Epidermal melanocyte (primary cell): ENCODE measurements around the gene RPP14.

Experiments used
- DNase-seq: peaks from one replicate; pipeline ENCODE4 v3.0.0; 2011; ENCODE audit warnings: low spot score; ENCODE audit not compliant: insufficient read length

Gene RPP14

DNA sequence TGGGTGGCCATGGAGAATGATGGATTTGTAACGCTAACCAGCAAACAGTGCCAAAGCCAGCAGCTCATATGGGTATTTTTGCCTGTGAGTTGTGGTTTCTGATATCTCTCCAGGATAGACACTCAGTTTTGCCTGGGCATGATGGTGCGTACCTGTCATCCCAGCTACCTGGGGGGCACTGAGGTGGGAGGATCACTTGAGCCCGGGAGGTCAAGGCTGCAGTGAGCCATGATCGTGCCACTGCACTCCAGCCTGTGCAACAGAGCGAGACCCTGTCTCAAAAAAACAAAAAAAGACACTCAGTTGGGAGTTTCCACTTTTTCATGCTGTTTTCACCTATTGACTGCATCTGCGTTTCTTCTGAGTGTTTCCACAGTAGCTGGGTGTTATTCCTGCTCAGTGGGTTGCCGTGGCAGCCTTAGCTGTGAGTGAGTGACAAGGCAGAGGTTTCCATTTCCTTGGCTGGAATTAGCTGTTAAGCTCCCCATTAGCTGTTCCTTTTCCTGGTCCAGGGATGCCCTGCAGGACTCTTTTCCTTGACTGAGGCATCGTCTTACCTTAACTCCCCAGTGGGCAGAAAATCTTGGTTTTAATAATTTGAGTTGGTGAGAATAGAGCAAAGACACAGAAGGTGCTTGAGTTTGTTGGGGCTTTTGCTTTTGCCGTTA is 14.2 kb upstream of the RPP14 start:
- no peak for DNase-seq

DNA sequence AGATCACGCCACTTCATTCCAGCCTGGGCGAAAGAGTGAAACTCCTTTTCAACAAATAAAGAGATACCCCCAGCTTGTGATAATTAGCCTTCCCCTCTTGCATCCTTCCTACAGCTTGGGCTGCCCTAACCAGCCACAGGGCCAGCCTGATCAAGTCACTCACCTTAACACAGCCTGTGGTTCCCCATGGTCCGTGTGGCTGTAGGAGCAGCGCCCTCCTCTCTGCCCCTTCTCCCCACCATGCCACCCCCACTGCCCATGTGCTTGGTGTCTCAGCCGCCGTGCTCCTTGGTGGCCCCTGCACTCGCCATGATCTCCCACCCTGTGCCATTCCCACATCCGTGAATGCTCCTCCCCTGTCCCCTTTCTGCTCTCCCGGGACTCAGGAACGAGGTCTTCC is 13.2 kb upstream of the RPP14 start:
- DNase-seq: no peak

DNA sequence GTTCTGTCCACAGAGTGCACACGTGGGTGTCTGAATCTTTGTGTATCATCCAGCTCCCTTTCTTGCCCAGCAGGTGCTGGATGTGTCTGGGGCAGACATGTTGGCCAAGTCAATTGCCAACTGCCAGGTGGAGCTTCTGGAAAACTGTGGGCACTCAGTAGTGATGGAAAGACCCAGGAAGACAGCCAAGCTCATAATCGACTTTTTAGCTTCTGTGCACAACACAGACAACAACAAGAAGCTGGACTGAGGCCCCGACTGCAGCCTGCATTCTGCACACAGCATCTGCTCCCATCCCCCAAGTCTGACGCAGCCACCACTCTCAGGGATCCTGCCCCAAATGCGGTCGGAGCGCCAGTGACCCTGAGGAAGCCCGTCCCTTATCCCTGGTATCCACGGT is 12.5 kb upstream of the RPP14 start:
- DNase-seq: no peak

DNA sequence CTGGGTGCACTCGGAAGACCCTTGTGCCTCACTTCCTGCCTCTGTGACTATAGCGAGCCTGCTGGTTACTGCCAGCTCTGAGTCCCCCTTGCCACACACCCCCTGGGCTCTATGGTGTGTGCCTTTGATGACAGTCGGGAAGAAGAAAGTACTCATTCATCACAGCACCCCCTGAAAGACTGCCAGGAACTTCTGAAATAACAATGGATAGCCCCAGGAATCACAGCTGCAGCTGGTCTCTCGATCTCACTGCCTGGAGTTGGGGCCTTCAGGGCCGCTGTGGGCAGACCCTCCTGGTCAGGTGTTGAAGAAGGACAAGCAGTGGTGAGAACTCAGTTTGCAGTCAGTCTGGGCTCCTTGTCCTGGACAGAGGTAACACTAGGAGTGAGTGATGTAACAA is 9.8 kb upstream of the RPP14 start:
- peak; percentile 34 for DNase-seq

DNA sequence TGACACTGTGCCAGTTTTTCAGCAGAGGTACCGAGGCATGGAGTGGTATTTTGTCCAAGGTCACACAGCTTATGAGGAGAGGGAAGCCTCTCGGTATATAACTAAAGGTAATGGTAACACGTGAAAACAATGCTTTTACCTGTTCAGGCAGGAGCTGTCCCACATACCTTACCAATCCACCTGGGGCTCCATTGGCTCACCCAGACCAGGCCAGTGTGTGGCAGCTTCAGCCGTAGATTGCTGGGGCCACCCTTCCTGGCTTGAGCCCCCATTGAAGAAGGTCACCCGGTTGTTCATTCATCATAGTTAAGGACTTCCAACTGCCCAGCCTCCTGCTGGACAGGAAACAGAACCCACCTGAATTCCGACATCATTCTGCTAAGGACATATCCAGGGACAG is 9.2 kb upstream of the RPP14 start:
- DNase-seq: no peak

DNA sequence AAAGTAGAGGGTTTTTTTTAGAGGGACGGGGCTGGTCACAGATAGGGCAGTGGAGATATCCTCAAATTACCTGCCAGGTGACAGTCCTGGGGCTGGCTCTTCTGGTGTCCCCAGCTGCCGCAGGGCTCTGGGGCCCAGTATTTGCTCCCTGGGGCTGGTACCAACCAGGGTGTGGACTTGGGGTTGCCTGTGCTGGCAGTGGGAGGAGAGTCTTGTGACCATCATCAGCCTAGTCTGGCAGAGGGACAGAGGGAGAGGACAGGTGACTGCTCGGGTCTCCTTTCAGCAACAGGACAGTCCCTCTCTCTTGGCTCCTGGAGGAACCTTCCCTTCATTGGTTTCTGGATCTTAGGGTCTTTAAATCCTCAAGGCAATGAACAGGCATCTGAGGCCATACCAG is 7.9 kb upstream of the RPP14 start:
- no peak for DNase-seq

DNA sequence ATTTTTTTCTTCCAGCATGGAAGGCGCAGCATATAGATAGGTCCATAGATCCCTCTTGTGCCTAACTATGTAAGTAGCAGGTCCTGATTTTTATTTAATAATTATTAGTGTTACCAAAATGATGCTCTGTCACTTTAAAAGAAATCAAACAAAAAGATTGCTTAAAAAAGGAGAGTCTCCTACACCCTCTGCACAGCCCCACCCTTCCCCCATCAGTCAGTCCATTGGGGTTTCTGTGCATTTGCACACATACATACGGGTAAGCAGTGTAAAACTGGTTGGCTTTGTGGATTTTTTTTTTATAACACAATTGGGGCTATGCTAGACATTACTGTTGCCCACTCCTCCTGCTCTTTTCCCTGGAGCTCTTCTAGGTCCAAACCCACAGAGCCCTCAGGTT is 7.0 kb upstream of the RPP14 start:
- DNase-seq: no peak

DNA sequence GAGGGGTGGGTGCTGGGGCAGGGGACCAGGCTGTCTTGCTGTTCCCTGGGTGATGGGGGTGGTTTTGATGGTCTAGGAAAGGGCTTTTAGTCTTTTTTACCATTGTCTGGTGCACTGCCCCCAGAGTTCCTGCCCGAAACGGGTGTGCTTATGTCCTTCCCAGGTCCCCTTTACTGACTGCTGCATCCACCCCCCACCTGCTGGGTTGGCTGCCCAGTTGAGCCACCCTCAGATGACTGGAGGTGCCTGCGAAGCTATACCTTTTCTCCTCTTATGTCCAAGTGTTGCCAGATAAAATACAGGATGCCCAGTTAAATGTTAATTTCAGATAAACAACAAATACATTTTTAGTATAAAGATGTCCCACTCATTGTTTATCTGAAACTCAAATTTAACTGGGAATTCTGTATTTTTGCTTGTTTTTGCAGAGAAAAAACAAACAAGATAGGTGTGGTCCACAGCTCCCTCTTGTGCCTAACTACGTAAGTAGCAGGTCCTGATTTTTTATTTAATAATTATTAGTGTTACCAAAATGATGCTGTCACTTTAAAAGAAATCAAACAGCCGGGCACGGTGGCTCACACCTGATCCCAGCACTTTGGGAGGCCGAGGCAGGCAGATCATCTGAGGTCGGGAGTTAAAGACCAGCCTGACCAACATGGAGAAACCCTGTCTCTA is 6.1 kb upstream of the RPP14 start:
- DNase-seq: no peak

DNA sequence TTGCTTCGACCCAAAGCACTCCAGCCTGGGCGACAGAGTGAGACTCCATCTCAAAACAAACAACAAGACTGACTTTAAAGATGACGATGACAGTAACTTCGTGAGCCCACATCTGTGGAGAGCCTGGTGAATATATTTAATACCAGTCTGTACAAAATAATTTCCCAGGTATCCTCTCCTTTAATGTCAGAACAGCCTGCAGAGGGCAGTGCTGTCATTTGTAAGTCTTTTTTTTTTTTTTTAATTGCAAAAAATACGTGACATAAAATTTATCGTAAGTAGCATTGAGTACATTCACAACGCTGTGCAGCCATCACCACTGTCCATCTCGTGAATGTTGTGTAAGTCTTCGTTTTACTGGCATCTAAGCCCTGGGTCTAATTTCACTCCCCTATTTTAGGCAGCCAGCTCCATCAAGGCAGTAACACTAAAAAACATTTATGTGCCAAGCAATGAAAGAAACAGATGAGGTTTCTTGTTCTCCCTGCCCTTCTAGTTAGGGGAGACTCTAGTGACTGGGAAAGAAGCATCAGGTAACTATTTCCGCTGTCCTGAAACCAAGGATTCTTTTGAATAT is 1.7 kb downstream of the RPP14 start:
- no peak for DNase-seq

DNA sequence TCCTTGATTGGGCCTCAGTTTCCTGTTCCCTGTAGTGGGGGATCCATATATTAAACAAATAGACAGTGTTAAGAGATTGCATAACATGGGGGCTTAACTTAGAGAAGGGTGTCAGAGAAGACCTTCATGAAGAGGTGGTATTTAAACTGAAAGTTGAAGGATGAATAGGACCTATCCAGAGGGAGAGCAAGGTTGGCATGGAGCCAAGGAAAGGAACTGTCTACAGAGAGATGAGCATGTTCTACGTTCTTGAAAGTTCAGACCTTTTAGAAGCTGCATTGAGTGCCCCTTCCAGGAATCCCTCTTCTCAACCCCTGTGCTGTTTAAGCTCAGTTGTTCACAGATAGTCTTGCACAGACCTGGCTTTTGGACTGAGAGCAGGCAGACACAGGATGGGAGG is 2.7 kb downstream of the RPP14 start:
- no peak for DNase-seq

DNA sequence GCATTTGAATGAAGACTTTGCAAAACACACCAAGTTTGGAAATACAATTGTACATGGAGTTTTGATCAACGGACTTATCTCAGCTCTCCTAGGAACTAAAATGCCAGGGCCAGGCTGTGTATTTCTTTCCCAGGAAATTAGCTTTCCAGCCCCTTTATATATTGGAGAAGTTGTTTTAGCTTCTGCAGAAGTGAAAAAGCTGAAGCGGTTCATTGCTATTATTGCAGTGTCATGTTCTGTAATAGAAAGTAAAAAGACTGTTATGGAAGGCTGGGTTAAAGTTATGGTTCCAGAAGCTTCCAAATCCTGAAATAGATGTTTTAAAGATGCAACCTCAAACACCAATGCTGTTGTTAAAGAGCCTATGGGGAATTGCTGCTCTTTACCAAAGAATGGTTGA is 11.8 kb downstream of the RPP14 start:
- DNase-seq: no peak

DNA sequence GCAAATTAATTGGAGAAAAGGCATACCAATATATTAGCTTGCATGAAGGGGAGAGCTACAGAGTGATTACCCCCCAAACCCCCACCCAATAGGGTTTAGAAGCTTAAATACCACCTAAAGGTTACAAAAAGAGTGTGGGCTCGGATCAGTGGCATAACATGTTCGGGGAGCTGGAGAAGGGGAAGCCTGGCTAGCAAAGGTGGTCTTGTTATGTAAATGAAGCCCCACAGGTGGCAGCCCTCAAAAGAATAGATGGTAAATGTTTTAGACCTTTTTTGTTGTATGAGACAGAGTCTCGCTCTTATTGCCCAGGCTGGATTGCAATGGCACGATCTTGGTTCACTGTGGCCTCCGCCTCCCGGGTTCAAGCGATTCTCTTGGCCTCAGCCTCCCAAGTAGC is 15.7 kb downstream of the RPP14 start:
- DNase-seq: no peak

DNA sequence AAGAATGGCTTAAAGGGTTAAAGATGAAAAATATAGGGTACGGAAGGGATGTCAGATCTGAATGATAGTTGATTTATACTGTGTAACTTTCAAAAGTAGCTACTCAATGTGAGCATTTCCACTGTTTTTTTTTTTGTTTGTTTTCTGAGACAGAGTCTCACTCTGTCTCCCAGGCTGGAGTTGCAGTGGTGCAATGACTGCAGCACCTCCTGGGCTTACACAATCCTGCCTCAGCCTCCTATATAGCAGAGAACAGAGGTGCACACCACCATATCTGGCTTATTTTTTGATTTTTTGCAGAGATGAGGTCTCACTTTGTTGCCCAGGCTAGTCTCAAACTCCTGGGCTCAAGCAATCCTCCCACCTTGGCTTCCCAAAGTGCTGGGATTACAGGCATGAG is 16.7 kb downstream of the RPP14 start:
- no peak for DNase-seq

DNA sequence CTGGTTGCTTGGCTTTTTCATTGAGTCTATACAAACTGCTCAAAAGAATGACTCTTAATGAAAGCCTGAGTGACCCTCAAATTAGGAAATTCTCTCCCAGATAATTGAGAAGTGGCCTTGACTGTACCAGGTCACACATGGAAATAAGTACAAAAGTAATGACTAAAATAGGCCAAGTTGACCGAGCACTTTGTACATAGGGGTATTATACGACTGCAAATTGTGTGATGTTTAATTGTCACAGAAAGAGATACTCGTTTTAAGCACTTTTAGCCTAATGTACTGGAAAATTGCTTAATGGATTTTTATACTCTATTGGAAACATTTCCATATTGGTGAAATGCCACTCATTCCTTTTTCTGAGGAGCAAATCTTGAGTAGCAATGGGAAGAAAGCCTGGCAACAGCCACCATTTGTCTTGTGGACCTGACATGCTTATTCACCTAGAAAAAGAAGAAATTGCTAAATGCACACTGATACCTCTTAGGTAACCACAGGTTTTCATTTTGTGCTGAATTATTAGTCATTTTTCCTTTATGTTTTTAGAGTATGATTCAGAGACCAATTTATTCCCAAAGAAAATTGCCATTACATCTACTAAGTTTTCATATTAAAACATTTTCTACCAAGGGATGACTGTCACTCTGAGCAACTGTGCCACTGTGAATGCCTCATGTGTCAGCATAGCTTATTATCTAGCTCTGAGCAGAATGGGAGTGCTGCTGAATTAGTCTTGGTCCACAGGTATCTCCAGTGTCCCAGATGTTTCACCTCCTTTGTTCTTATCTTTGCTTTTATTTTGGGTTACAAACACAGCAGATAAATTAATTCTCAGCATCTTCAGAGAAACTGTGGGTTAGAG is 17.7 kb downstream of the RPP14 start:
- DNase-seq: no peak

DNA sequence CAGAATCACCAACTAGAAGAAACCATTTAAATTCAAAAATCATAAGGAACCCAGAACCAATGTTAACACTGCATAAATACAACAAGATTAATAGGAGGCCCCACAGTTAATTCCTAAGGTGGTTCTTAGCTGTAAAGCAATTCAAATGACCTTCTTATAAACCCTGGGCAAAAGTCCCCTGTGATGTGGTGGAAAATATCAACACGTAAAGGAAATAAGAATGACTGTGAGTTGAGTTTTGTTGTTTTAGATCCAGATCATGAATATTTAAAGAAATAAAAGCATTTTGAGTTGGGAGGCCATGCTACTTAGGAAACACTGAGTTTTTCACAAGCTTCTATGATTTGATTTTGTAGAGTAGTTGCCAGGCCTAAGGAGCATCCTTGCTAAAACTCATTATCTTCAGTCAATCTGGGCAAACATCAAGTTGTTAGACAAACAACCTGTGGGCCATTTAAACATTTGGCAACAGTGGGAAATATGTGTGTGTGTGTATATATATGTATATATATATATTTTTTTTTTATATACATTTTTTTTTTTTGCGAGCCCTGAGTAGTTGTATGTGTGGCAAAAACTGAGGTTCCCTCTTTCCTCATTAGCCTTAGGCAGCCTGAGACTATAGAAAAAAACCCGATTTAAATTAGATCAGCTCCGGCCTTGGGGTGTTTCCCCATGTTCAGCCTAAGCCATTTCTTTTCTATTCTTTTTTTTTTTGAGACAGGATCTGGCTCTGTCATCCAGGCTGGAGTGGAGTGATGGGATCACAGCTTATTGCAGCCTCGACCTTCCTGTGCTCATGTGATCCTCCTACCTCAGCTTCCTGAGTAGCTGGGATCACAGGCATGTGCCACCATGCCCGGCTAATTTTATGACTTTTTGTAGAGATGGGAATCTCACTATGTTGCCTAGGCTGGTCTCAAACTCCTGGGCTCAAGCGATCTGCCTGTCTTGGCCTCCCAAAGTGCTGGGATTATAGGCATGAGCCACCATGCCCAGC is 18.6 kb downstream of the RPP14 start:
- DNase-seq: no peak

DNA sequence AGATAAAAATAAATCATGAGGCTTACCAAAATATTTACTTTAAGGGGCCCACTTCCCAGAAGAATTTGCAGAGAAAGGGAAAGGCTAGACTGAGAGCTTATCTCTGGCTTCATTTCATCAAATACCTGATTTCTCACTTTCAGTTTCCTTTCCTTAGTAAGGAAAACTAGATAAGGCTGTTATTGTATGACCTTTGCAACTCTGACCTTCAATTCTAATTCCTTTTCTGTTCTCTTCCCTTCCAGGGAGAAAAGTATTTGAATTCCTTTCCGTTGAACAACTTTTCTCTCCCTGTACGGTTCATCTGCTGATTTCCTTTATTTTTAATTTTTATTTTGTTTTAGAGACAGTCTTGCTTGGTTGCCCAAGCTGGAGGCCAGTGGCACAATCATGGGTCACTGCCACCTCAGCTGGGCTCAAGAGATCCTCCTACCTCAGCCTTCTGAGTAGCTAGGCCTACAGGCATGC is 19.5 kb downstream of the RPP14 start:
- DNase-seq: no peak

DNA sequence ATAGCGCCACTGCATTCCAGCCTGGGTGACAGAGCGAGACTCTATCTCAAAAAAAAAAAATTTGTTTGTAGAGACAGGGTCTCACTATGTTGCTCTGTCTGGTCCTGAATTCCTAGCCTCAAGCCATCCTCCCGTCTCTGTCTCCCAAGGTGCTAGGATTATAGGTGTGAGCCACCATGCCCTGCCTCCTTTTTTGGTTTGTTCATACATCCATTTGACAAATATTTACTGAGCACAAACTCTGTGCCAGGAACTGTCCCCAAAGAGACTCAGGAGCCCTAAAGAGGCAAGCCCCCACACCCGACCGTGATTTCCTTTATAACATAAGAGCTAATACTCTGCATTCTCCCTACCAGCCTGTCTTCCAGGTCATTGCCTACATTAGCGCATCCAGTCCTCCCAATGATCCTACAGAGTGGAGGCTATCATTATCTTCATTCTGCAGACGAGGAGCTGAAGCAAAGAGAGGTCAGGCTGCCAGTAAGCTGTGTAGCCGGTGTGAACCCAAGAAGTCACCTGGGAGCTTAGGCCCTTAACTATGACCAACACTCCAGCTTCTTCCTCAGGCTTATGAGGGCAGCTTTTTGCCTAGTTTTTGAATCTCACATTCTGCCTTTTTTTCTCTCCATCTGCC is 20.3 kb downstream of the RPP14 start:
- no peak for DNase-seq

DNA sequence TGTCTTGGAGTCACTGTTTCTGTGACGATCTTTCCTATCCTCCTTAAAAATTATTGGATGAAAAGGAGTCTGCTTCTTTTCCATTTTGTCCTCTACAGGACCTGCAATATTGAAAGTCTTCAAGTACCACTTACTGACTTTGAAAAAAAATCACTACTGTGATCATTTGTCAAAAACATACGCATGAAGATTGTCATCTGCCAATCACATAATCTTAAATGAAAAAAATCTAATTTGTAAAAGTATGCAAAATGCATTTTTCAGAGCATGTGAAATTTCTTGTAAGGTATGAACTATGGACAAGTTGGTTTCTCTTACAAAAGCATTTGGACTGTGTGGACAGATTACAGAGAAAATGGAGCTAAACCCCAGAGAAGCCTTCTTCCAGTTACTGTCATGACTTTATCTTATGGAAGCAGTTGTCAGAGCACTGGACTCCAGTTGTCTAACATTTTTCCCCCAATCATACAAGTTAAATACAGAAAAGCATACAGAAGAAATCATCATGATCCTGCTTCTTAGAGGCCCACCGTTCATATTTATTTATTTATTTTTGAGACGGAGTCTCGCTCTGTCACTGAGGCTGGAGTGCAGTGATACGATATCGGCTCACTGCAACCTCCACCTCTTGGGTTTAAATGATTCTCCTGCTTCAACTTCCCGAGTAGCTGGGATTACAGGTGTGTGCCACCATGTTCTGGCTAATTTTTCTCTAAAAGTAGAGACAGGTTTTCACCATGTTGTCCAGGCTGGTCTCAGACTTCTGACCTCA is 23.3 kb downstream of the RPP14 start:
- DNase-seq: no peak

DNA sequence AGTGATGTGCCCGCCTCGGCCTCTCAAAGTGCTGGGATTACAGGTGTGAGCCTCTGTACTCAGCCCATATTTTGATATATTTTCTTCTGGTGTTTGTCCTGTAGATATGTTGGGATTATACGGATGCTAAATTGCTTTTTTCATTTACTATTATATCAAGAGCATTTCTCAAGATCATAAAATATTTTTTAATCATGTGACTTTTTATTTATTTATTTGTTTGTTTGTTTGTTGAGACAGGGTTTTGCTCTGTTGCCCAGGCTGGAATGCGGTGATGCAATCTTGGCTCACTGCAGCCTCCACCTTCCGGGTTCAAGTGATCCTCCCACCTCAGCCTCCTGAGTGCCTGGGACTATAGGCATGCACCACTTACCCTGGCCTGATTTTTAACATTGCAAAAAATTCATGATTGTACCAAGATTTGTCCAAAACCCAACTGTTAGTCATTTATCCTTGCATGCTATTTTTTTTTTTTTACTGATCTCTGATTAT is 23.9 kb downstream of the RPP14 start:
- DNase-seq: no peak
